CD14-positive monocyte (primary cell): ENCODE measurements around the gene ANKRD12. TPM values are rescaled to one million over a fixed set of nuclear protein-coding genes. Genes with fewer than 3 reads are reported as not detected.

Source experiments
- DNase-seq, 3 donors: peaks; one replicate each; pipeline ENCODE4 v3.0.0-alpha.2; 2011 to 2022
- H2AFZ ChIP-seq: 2 replicates; pipeline ENCODE4 v1.6.0; 2012; ENCODE audit warnings: mild to moderate bottlenecking, low read depth, low read length, inconsistent platforms; ENCODE audit not compliant: insufficient read depth, poor library complexity, severe bottlenecking
- H3K27ac ChIP-seq, 2 donors: 1 replicate in 1 of 2; 2 replicates in 1 of 2; pipeline ENCODE4 v1.5.1; 2012 to 2013; ENCODE audit warnings: low read length in 2 of 2, control low read depth in 1 of 2, inconsistent platforms in 1 of 2, low read depth in 1 of 2, mild to moderate bottlenecking in 1 of 2
- H3K27me3 ChIP-seq, 2 donors: one replicate each; pipeline versions ENCODE4 v1.6.0 to v1.6.1; 2011 to 2013; ENCODE audit warnings: low read length in 2 of 2; ENCODE audit not compliant: control insufficient read depth in 2 of 2, insufficient read depth in 2 of 2
- H3K36me3 ChIP-seq, 2 donors: replicated peaks in 1 of 2; 1 replicate in 1 of 2; 2 replicates in 1 of 2; pipeline versions ENCODE4 v1.5.1 to v1.6.1; 2012 to 2013; ENCODE audit warnings: low read length in 2 of 2, control low read depth in 1 of 2, inconsistent platforms in 1 of 2, mild to moderate bottlenecking in 1 of 2; ENCODE audit not compliant: insufficient read depth in 2 of 2, control insufficient read depth in 1 of 2
- H3K4me1 ChIP-seq, 2 donors: 1 replicate in 1 of 2; 2 replicates in 1 of 2; pipeline versions ENCODE4 v1.5.1 to v1.6.1; 2012 to 2013; ENCODE audit warnings: low read length in 2 of 2, control low read depth in 1 of 2, inconsistent platforms in 1 of 2, mild to moderate bottlenecking in 1 of 2, moderate library complexity in 1 of 2; ENCODE audit not compliant: insufficient read depth in 2 of 2, control insufficient read depth in 1 of 2
- H3K4me2 ChIP-seq: replicated peaks from 2 replicates; pipeline ENCODE3; 2012; ENCODE audit warnings: low read length, moderate library complexity, mild to moderate bottlenecking; ENCODE audit not compliant: poor library complexity, severe bottlenecking; ENCODE audit errors: extremely low read depth
- H3K4me3 ChIP-seq, 3 experiments: fragments of 200-600 bp in 1 of 3; sonication (generic) in 1 of 3; replicated peaks in 1 of 3; 1 replicate in 2 of 3; 2 replicates in 1 of 3; pipeline ENCODE4 v1.5.1; 2011 to 2013; ENCODE audit warnings: low read length in 3 of 3, mild to moderate bottlenecking in 3 of 3, control low read depth in 2 of 3, low read depth in 2 of 3, inconsistent platforms in 1 of 3, moderate library complexity in 1 of 3
- H3K79me2 ChIP-seq: 2 replicates; pipeline ENCODE4 v1.6.0; 2012; ENCODE audit warnings: mild to moderate bottlenecking, control low read depth, inconsistent platforms, low read length, moderate library complexity; ENCODE audit not compliant: insufficient read depth
- H3K9ac ChIP-seq: 2 replicates; pipeline ENCODE4 v1.6.0; 2017; ENCODE audit warnings: low read length, mild to moderate bottlenecking; ENCODE audit not compliant: insufficient read depth, poor library complexity, severe bottlenecking
- H3K9me3 ChIP-seq, 2 donors: replicated peaks in 1 of 2; 1 replicate in 1 of 2; 2 replicates in 1 of 2; pipeline versions ENCODE4 v1.5.1 to v1.6.1; 2012 to 2013; ENCODE audit warnings: low read length in 2 of 2, control low read depth in 1 of 2; ENCODE audit not compliant: control insufficient read depth in 1 of 2, insufficient read depth in 1 of 2
- H4K20me1 ChIP-seq: 2 replicates; pipeline ENCODE4 v1.6.0; 2012; ENCODE audit warnings: mild to moderate bottlenecking, low read length, control low read depth, moderate library complexity; ENCODE audit not compliant: insufficient read depth
- H3K27ac Mint-ChIP-seq, 7 donors: one replicate each; pipeline ENCODE4 v1.8.0; 2020; ENCODE audit warnings: mild to moderate bottlenecking in 7 of 7, mixed read lengths in 7 of 7, moderate library complexity in 6 of 7, inconsistent platforms in 2 of 7
- H3K27me3 Mint-ChIP-seq, 3 donors: one replicate each; pipeline ENCODE4 v1.8.0; 2021 to 2022; ENCODE audit warnings: low read depth in 3 of 3, mild to moderate bottlenecking in 3 of 3, mixed read lengths in 3 of 3, moderate library complexity in 3 of 3, inconsistent platforms in 1 of 3
- H3K36me3 Mint-ChIP-seq, 2 donors: one replicate each; pipeline ENCODE4 v1.8.0; 2020; ENCODE audit warnings: mixed read lengths in 2 of 2, inconsistent platforms in 1 of 2, mild to moderate bottlenecking in 1 of 2
- H3K4me1 Mint-ChIP-seq: one replicate; pipeline ENCODE4 v1.8.0; 2020; ENCODE audit warnings: mild to moderate bottlenecking, mixed read lengths
- H3K4me3 Mint-ChIP-seq, 2 donors: one replicate each; pipeline ENCODE4 v1.8.0; 2020; ENCODE audit warnings: mild to moderate bottlenecking in 2 of 2, mixed read lengths in 2 of 2, moderate library complexity in 1 of 2
- H3K9me3 Mint-ChIP-seq, 7 donors: one replicate each; pipeline ENCODE4 v1.8.0; 2020 to 2022; ENCODE audit warnings: mixed read lengths in 7 of 7, mild to moderate bottlenecking in 6 of 7, moderate library complexity in 6 of 7, inconsistent platforms in 2 of 7
- WGBS: methylation state at CpG from one replicate; pipeline ENCODE4 v1.1.5; 2013; ENCODE audit warnings: missing lambda C conversion rate; ENCODE audit not compliant: insufficient coverage; 5-methylcytosine and 5-hydroxymethylcytosine counted together
- intact Hi-C, 2 donors: fragments of 100-400 bp; cut with micrococcal nuclease; formaldehyde crosslinking; loops; one replicate each; pipeline versions ENCODE4 v1.15.0 to v1.15.1; 2023
- polyA plus RNA-seq, 3 donors: library from polyadenylated mRNA; depleted of rRNA in 1 of 3; unstranded in 2 of 3; stranded (reverse) in 1 of 3; fragments of 300-500 nt in 2 of 3; fragments of >200 nt in 1 of 3; fragmentation: Illumina TruSeq in 2 of 3; gene quantifications; 1 replicate in 2 of 3; 2 replicates in 1 of 3; pipeline ENCODE4 v1.2.3, GENCODE V29; 2012 to 2021
- TF ChIP-seq, protein P1 (sequence below): fragments of 200-600 bp; IDR thresholded peaks from one replicate; pipeline ENCODE4 v1.8.0; 2022; ENCODE audit warnings: antibody characterized with exemption, mild to moderate bottlenecking

Gene ANKRD12
- polyA plus RNA-seq, 3 donors, result 9.3 to 15.5 (median 15.4) TPM

DNA sequence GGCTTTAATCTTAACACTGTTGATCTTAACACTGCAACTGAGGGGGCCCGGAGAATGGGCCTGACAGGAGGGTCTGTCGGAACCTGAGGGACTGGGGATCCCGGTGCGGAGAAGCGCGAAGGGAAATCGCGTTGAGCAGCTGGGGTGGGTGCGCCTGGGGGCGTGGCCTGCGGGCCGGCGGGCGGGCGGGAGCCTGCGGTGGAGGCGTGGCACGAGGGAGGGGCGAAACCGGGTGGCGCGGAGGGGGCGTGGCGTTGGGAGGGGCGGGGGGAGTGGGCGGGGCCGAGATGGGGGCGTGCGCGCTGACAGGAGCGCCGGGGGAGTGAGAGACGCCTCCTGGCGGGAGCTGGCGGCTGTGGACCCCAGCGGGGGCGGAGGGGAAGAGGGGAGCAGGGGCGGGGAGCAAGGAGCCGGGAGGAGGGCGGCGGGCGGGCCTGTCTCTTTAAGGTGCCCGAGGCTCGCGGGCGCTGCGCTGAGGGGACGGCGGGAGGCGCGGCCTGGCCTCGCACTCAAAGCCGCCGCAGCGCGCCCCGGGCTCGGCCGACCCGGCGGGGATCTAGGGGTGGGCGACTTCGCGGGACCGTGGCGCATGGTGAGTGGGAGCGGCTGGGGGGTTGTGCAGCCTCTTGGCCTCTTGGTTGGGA lies 197.9 kb downstream of the ANKRD12 start, which contains the start of gene TWSG1:
Gene TWSG1, plus strand, starts transcription at position 445 of the 644 bp plus-strand sequence. CDS start 2,457 bp downstream, outside the sequence.
- Mint-ChIP-seq H3K27me3 (peaks cover 5 to 8% (median 8%) of the 10 kb centered on the region in 3 donors), H3K4me1 (peaks cover 27% of the 10 kb centered on the region), H3K27ac (peak within 1 kb of the TSS; percentile 63 to 88 (median 81)), H3K9me3 (peaks cover 0 to 5% (median 0%) of the 10 kb centered on the region in 7 donors), H3K4me3 (peak within 1 kb of the TSS; percentile 92 to 93), H3K36me3 (peaks cover 0 to 3% of the 10 kb centered on the region in 2 donors)
- DNase-seq, result peak; percentile 78 to 84 (median 80)
- H3K36me3 ChIP-seq, result no peaks in the 10 kb centered on the region
- H3K27ac ChIP-seq, result peak within 1 kb of the TSS; percentile 48 to 59
- H2AFZ ChIP-seq, result peak within 1 kb of the TSS; percentile 98
- H3K27me3 ChIP-seq, result peaks cover 0 to 14% of the 10 kb centered on the region in 2 donors
- 0% methylated on average over 43 of the region's 67 CpGs for WGBS
- peak within 1 kb of the TSS; percentile 80 to 87 (median 85) for H3K4me3 ChIP-seq
- TF ChIP-seq, protein P1, sequence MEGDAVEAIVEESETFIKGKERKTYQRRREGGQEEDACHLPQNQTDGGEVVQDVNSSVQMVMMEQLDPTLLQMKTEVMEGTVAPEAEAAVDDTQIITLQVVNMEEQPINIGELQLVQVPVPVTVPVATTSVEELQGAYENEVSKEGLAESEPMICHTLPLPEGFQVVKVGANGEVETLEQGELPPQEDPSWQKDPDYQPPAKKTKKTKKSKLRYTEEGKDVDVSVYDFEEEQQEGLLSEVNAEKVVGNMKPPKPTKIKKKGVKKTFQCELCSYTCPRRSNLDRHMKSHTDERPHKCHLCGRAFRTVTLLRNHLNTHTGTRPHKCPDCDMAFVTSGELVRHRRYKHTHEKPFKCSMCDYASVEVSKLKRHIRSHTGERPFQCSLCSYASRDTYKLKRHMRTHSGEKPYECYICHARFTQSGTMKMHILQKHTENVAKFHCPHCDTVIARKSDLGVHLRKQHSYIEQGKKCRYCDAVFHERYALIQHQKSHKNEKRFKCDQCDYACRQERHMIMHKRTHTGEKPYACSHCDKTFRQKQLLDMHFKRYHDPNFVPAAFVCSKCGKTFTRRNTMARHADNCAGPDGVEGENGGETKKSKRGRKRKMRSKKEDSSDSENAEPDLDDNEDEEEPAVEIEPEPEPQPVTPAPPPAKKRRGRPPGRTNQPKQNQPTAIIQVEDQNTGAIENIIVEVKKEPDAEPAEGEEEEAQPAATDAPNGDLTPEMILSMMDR, result peak; percentile 50
- H3K9me3 ChIP-seq, result no peaks in the 10 kb centered on the region
- H4K20me1 ChIP-seq, result no peaks in the 10 kb centered on the region
- intact Hi-C loops, result loop anchor here in 1 of 2 donors (5.0 kb wide), 2 partner anchors 148 to 267 kb away; no protein-coding TSS in a partner anchor
- H3K9ac ChIP-seq, result peak within 1 kb of the TSS; percentile 74
- no peaks in the 10 kb centered on the region for H3K79me2 ChIP-seq
- H3K4me2 ChIP-seq, result peak within 1 kb of the TSS; percentile 86
- H3K4me1 ChIP-seq, result peaks cover 14 to 31% of the 10 kb centered on the region in 2 donors

DNA sequence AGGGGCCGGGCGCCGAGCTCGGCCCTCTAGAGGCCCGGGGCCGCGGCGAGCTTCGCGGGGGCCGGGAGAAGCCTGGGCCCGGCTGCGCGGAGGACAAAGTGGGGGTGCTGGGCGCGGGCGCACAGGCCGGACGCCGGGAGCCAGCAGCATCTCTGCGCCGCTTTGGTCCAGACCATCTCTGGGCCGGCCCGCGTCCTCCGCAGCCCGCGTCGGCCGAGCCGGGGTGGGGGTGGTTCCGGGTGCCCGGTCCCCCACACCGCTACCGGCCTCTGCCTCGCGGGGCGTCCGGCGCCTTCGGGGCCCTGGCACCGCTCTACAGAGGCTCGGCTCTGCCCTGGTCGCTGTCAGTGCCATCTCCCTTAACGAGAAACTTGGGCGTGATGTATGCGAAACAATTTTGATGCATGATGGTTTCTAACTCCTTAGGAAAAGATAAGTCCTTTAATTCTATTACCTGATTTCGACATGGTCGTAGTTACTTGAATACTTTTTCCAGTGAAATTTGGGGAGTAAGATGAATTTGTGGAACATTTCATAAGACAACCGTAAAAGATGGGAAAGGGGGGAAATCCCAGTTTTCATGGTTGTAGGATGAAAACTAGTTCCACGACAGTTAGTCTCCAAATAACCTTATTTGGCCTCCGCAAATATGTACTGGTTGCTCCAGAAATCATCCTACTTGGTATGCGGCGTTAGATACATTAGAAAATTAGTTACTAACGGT lies 198.6 kb downstream of the ANKRD12 start:
- TF ChIP-seq, protein P1, result peak; percentile 41
- Mint-ChIP-seq H3K9me3 (peaks cover 0 to 5% (median 0%) of the 10 kb centered on the region in 7 donors), H3K27me3 (peaks cover 5 to 8% (median 8%) of the 10 kb centered on the region in 3 donors), H3K27ac (peak overlapping the region in 4 of 7 donors; percentile 48 to 79 (median 50)), H3K4me1 (peaks cover 26% of the 10 kb centered on the region), H3K36me3 (peaks cover 0 to 3% of the 10 kb centered on the region in 2 donors), H3K4me3 (peak overlapping the region; percentile 87 to 93)
- Histone ChIP-seq H3K27me3 (peaks cover 0 to 14% of the 10 kb centered on the region in 2 donors), H3K36me3 (no peaks in the 10 kb centered on the region), H3K79me2 (no peaks in the 10 kb centered on the region), H3K4me1 (peaks cover 14 to 31% of the 10 kb centered on the region in 2 donors), H3K4me2 (peak overlapping the region; percentile 86), H3K9me3 (no peaks in the 10 kb centered on the region), H3K27ac (peak overlapping the region in 1 of 2 donors; percentile 59), H3K9ac (peak overlapping the region; percentile 74), H3K4me3 (peak overlapping the region; percentile 41 to 87 (median 85)), H2AFZ (peak overlapping the region; percentile 83), H4K20me1 (no peaks in the 10 kb centered on the region)
- WGBS, result 0% methylated on average over 45 of the region's 55 CpGs
- peak; percentile 21 to 41 (median 30) for DNase-seq
- intact Hi-C loops, result loop anchor here (5.0 kb wide), 3 partner anchors 137 to 268 kb away; no protein-coding TSS in a partner anchor
